BE2C (cell line): Measurements from ENCODE around the gene C19orf67. TPM values are rescaled to one million over a fixed set of nuclear protein-coding genes. Genes with fewer than 3 reads are reported as not detected.
A peak's percentile ranks its signal among the peaks of the same experiment; 100 is the strongest.

Experiments used
- DNase-seq: peaks from one replicate; pipeline ENCODE4 v3.0.0-alpha.2; 2020
- H3K27me3 ChIP-seq: fragments of 250-450 bp; sonication (Bioruptor Pico); 2 replicates; pipeline ENCODE4 v1.5.1; 2020; ENCODE audit warnings: mild to moderate bottlenecking
- H3K36me3 ChIP-seq: fragments of 250-450 bp; sonication (Bioruptor Pico); 2 replicates; pipeline ENCODE4 v1.5.1; 2020; ENCODE audit warnings: mild to moderate bottlenecking
- H3K4me1 ChIP-seq: fragments of 250-450 bp; sonication (Bioruptor Pico); 2 replicates; pipeline ENCODE4 v1.5.1; 2020
- H3K4me3 ChIP-seq: 2 replicates; pipeline ENCODE4 v1.5.1; 2011; ENCODE audit warnings: low read depth, low read length
- H3K9me3 ChIP-seq: fragments of 250-450 bp; sonication (Bioruptor Pico); 2 replicates; pipeline ENCODE4 v1.5.1; 2020
- polyA plus RNA-seq: library from polyadenylated mRNA; unstranded; fragments of >200 nt; gene quantifications from one replicate; pipeline ENCODE4 v1.2.1, GENCODE V29; 2012; ENCODE audit warnings: low read depth, missing spikeins; ENCODE audit not compliant: insufficient read length, insufficient read depth
- TF ChIP-seq, protein P1 (sequence below): IDR thresholded peaks from 2 replicates; pipeline ENCODE4 v1.5.1; 2012; ENCODE audit warnings: mild to moderate bottlenecking, low read depth, low read length

The C19orf67 gene
- polyA plus RNA-seq = not detected

DNA sequence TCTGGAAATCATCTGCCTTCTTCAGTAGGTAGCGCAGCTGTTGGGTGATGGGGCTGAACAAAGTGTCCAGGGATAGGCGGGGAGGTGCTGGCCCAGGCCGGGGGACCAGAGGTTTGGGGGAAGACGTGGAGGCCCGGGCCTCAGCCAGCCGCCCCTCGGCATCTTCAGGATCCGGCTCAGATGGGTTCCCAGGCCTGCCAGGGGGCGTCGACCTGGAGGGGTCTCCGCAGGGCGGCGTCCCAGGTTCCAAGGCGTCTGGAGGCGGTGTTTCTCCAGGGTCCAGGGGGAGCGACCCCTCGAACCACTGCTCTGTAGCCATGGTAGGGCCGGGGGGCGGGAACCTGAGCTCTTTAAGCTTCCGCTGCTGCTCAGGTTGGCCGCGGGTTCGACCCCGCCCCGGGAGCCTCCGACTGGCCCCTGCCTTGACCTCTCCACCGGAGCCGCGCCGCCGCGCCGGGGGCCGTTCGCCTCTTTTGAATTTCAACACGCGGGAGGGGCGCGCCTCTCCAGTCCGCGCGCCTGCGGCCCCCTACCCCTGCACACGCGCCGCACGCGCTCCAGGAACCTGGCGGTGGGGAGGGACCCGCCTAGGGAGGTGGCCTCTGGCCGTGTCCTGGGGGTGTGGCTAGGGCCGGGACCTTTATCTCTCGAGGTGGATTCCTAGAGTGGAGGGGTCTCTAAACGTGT lies at the start of gene C19orf67:
C19orf67 (minus strand) TSS at position 475 of the 687 bp plus-strand sequence; CDS start at position 319, 156 bp downstream.
- H3K9me3 ChIP-seq = no peaks in the 10 kb centered on the region
- TF ChIP-seq, protein P1, sequence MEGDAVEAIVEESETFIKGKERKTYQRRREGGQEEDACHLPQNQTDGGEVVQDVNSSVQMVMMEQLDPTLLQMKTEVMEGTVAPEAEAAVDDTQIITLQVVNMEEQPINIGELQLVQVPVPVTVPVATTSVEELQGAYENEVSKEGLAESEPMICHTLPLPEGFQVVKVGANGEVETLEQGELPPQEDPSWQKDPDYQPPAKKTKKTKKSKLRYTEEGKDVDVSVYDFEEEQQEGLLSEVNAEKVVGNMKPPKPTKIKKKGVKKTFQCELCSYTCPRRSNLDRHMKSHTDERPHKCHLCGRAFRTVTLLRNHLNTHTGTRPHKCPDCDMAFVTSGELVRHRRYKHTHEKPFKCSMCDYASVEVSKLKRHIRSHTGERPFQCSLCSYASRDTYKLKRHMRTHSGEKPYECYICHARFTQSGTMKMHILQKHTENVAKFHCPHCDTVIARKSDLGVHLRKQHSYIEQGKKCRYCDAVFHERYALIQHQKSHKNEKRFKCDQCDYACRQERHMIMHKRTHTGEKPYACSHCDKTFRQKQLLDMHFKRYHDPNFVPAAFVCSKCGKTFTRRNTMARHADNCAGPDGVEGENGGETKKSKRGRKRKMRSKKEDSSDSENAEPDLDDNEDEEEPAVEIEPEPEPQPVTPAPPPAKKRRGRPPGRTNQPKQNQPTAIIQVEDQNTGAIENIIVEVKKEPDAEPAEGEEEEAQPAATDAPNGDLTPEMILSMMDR = no peak

DNA sequence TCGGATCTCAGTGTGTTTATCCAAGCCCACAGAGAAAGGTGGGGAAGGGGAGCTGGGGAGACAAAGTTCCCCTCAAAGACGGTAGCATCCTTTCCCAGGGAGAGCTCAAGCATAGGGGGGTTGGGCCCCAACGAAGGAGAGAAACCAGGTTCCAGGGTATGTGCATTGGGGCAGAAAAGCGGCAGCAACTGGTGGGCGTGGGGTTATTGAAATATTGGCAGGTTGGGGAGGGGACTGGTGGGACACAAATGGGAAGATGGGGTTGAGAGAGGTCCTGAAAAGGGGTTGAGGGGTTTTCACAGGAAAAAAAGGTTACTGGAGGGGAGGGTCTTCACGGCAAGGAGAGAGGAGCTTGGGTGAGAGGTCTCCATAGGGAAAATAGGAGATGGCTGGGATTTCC lies 49.8 kb upstream of the C19orf67 start:
- Histone ChIP-seq H3K36me3 (no peaks in the 10 kb centered on the region), H3K9me3 (no peaks in the 10 kb centered on the region), H3K4me3 (peak overlapping the region; percentile 69), H3K4me1 (no peaks in the 10 kb centered on the region), H3K27me3 (no peaks in the 10 kb centered on the region)
- DNase-seq = no peak
- TF ChIP-seq, protein P1 = no peak

More for the DNA sequence above, at the start of gene C19orf67:
- Histone ChIP-seq H3K36me3 (peaks cover 11% of the 10 kb centered on the region), H3K4me3 (no peak within 1 kb of the TSS), H3K27me3 (no peaks in the 10 kb centered on the region), H3K4me1 (no peaks in the 10 kb centered on the region)
- no peak for DNase-seq

DNA sequence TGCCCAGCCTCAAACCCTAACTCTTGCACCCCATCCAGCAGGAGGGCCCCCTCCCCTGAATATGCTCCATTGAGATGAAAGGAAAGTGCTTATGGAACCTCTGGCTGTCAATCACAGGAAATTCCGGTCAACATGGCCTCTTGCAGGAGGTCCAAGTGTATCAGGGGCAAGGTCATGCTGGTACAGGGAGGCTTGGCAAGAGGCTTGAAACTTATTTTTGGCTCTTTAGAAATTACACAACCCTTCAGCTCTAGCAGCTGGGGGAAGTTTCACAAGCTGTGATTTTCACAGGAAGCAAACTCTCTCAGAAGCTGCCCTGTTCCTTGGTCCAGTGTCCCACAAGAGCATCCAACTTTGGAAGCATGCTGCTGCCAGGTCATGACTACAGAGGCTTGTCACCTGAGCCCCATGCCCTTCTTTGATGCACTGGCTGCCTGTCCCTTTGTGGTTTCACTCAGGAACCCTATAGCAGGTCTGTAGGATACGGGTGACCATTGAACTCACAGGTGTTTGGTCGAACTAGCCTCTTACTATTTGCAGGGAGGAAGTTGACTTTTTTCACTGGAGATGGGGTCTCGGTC lies 42.4 kb upstream of the C19orf67 start:
- H3K4me1 ChIP-seq = no peaks in the 10 kb centered on the region
- TF ChIP-seq, protein P1 = no peak
- no peaks in the 10 kb centered on the region for H3K9me3 ChIP-seq
- H3K4me3 ChIP-seq = no peak overlapping the region
- DNase-seq = no peak
- no peaks in the 10 kb centered on the region; the same call in 1 of the 2 replicates for H3K36me3 ChIP-seq
- no peaks in the 10 kb centered on the region for H3K27me3 ChIP-seq

DNA sequence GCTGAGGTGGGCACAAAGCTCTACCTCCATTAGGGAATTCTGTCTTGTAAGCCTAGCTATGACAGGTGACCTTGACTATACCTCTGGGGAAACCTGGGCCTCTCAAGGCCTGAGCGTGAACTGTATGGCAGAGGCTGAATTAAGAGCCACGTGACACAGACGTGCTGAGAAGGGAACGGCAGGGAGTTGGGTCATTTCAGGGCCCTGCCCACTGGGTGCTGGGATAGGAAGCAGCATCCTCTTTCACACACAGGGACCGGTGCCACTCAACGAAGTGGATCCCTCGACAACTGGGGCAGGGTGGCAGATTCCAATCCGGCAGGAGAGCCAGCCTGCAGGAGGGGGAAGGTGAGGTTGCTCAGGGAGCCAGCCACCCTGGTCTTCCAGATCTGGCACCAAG lies 41.6 kb upstream of the C19orf67 start:
- no peaks in the 10 kb centered on the region; the same call in 1 of the 2 replicates for H3K36me3 ChIP-seq
- no peak overlapping the region for H3K4me3 ChIP-seq
- no peak for DNase-seq
- H3K9me3 ChIP-seq = no peaks in the 10 kb centered on the region
- H3K27me3 ChIP-seq = no peaks in the 10 kb centered on the region
- H3K4me1 ChIP-seq = no peaks in the 10 kb centered on the region
- TF ChIP-seq, protein P1 = no peak

DNA sequence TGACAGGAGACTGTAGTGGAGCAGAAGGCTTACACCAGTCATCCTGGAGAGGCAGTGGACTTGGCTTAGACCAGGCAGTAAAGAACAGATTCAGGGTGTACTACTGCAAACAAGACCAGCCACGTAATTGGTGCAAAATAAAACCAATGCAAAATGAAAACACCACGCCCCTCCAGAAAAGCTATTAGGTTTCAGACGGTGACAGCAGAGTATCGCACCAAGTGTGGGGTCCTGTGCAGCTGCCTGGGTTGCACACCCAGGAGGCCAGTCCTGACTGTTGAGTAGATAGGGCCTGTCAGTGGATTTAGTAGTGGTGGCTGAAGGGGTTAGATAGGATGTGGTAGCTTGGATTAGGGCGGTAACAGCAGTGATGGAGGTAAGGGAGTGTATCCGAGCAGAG lies 37.3 kb upstream of the C19orf67 start:
- TF ChIP-seq, protein P1 = no peak
- no peaks in the 10 kb centered on the region for H3K27me3 ChIP-seq
- peaks cover 9% of the 10 kb centered on the region for H3K4me1 ChIP-seq
- DNase-seq = no peak
- no peak overlapping the region for H3K4me3 ChIP-seq
- H3K9me3 ChIP-seq = no peaks in the 10 kb centered on the region
- no peaks in the 10 kb centered on the region; the same call in 1 of the 2 replicates for H3K36me3 ChIP-seq

DNA sequence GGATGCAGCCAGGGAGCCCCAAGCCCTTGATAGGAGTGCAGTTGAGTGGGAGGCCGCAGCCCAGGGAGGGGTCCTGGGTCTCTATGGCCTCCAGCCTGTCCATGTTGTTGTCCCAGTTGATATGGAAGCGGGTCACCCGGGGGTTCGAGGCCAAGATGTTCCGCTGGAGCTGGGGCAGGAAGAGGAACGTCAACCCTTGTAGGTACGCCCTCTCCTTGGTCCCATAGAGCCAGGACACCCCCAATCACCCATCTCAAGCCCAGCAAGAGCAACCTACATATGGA lies 34.9 kb upstream of the C19orf67 start:
- no peak for DNase-seq
- no peaks in the 10 kb centered on the region for H3K9me3 ChIP-seq
- H3K36me3 ChIP-seq = no peaks in the 10 kb centered on the region; the same call in 1 of the 2 replicates
- TF ChIP-seq, protein P1 = no peak
- no peaks in the 10 kb centered on the region for H3K27me3 ChIP-seq
- H3K4me3 ChIP-seq = no peak overlapping the region
- peaks cover 9% of the 10 kb centered on the region for H3K4me1 ChIP-seq
